ENCODE data around the gene ACTN4. TPM values are rescaled to one million over a fixed set of nuclear protein-coding genes. Genes with fewer than 3 reads are reported as not detected.

Gene ACTN4
- total RNA-seq, 1 experiment from 2014 or later, result 506 TPM

- TF ChIP-seq MYBL2 (CRISPR knock-in tag; IDR thresholded peaks at IDR 0.05), result no peak
- TF ChIP-seq KAT7 (CRISPR knock-in tag; IDR thresholded peaks at IDR 0.05; ENCODE audit: borderline replicate concordance), result no peak
- TF ChIP-seq, protein P1, sequence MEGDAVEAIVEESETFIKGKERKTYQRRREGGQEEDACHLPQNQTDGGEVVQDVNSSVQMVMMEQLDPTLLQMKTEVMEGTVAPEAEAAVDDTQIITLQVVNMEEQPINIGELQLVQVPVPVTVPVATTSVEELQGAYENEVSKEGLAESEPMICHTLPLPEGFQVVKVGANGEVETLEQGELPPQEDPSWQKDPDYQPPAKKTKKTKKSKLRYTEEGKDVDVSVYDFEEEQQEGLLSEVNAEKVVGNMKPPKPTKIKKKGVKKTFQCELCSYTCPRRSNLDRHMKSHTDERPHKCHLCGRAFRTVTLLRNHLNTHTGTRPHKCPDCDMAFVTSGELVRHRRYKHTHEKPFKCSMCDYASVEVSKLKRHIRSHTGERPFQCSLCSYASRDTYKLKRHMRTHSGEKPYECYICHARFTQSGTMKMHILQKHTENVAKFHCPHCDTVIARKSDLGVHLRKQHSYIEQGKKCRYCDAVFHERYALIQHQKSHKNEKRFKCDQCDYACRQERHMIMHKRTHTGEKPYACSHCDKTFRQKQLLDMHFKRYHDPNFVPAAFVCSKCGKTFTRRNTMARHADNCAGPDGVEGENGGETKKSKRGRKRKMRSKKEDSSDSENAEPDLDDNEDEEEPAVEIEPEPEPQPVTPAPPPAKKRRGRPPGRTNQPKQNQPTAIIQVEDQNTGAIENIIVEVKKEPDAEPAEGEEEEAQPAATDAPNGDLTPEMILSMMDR (IDR thresholded peaks at IDR 0.05), result no peak
- TF ChIP-seq, protein P2, sequence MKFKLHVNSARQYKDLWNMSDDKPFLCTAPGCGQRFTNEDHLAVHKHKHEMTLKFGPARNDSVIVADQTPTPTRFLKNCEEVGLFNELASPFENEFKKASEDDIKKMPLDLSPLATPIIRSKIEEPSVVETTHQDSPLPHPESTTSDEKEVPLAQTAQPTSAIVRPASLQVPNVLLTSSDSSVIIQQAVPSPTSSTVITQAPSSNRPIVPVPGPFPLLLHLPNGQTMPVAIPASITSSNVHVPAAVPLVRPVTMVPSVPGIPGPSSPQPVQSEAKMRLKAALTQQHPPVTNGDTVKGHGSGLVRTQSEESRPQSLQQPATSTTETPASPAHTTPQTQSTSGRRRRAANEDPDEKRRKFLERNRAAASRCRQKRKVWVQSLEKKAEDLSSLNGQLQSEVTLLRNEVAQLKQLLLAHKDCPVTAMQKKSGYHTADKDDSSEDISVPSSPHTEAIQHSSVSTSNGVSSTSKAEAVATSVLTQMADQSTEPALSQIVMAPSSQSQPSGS (CRISPR knock-in tag; IDR thresholded peaks at IDR 0.05; ENCODE audit: borderline replicate concordance, low read depth), result no peak
Measured at GRCh38 chr19:38639679-38640078, 7.8 kb upstream of the ACTN4 start (continued).

GRCh38 chr19:38640368-38640767 lies 7.1 kb upstream of the ACTN4 start:
- CTCF ChIA-PET, result interaction anchor here (1.0 to 2.2 kb wide), 4 partner anchors 26 to 162 kb away, joined by 3 to 11 read pairs (median 5); no protein-coding TSS in a partner anchor
- TF ChIP-seq RORB (CRISPR knock-in tag; IDR thresholded peaks at IDR 0.05) (no peak), ZNF263 (CRISPR knock-in tag; IDR thresholded peaks at IDR 0.05; ENCODE audit: low read depth) (no peak), E2F1 (CRISPR knock-in tag; IDR thresholded peaks at IDR 0.05) (no peak), PRRX2 (CRISPR knock-in tag; IDR thresholded peaks at IDR 0.05) (no peak), GABPB1 (CRISPR knock-in tag; IDR thresholded peaks at IDR 0.05) (no peak), SOX15 (CRISPR knock-in tag; IDR thresholded peaks at IDR 0.05) (no peak), JUN (CRISPR knock-in tag; IDR thresholded peaks at IDR 0.05) (no peak), MYBL2 (CRISPR knock-in tag; IDR thresholded peaks at IDR 0.05) (no peak), ZNF121 (CRISPR knock-in tag; IDR thresholded peaks at IDR 0.05) (no peak)
- TF ChIP-seq, protein P3, sequence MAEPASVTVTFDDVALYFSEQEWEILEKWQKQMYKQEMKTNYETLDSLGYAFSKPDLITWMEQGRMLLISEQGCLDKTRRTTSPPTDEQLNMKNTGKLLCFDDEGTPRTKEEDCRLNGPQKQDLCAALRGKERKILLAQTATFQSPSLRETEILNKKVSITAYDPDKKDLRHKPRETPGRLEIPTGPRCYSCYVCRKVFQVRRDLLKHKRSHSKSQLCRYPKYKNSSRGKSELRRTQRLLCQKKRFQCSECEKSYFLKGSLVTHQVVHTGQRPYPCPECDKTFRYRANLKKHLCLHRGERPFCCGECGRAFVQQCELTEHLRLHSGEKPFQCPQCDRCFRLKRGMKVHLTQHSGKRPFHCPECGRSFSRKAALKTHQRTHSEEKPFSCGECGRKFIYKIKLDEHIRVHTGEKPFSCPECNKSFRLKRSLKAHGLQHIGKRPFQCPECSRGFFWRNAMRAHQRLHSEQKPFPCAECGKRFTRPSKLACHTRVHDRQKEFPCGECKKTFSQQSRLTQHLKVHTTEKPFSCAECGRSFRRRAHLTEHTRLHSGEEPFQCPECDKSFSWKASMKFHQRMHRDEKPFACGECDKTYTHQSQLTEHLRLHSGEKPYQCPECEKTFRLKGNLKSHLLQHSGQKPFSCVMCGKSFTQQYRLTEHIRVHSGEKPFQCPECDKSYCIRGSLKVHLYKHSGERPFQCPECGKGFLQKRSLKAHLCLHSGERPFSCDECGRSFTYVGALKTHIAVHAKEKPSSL (CRISPR knock-in tag; conservative IDR thresholded peaks at IDR 0.05), result no peak
- TF ChIP-seq, protein P4, sequence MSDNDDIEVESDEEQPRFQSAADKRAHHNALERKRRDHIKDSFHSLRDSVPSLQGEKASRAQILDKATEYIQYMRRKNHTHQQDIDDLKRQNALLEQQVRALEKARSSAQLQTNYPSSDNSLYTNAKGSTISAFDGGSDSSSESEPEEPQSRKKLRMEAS (CRISPR knock-in tag; IDR thresholded peaks at IDR 0.05), result no peak
- DNase-seq (ENCODE audit: low spot score), result no peak

GRCh38 chr19:38642176-38642575 lies 5.3 kb upstream of the ACTN4 start:
- ChIA-PET CTCF (interaction anchor here (1.0 to 2.2 kb wide), 4 partner anchors 44 to 127 kb away, joined by 3 to 11 read pairs (median 5); no protein-coding TSS in a partner anchor), POLR2A (interaction anchor here (0.9 kb wide), 1 partner anchor 44 kb away, joined by 7 read pairs; no protein-coding TSS in a partner anchor)
- peaks cover 24% of the 10 kb centered on the region for H3K4me1 Mint-ChIP-seq
- H3K27me3 Mint-ChIP-seq (ENCODE audit: low read depth), result no peaks in the 10 kb centered on the region
- no peak overlapping the region for H3K27ac Mint-ChIP-seq
- ATAC-seq (peak; percentile 16), DNase-seq (ENCODE audit: low spot score) (no peak)
- no peaks in the 10 kb centered on the region for H3K36me3 Mint-ChIP-seq
- no peaks in the 10 kb centered on the region for H3K9me3 Mint-ChIP-seq
- no peak overlapping the region for H3K4me3 Mint-ChIP-seq
- TF ChIP-seq, protein P5, sequence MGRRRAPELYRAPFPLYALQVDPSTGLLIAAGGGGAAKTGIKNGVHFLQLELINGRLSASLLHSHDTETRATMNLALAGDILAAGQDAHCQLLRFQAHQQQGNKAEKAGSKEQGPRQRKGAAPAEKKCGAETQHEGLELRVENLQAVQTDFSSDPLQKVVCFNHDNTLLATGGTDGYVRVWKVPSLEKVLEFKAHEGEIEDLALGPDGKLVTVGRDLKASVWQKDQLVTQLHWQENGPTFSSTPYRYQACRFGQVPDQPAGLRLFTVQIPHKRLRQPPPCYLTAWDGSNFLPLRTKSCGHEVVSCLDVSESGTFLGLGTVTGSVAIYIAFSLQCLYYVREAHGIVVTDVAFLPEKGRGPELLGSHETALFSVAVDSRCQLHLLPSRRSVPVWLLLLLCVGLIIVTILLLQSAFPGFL (CRISPR knock-in tag; IDR thresholded peaks at IDR 0.05; ENCODE audit: borderline replicate concordance), result no peak
- TF ChIP-seq ZNF263 (CRISPR knock-in tag; IDR thresholded peaks at IDR 0.05; ENCODE audit: low read depth) (no peak), FOXJ3 (CRISPR knock-in tag; IDR thresholded peaks at IDR 0.05; ENCODE audit: borderline replicate concordance) (no peak), ARID4B (CRISPR knock-in tag; IDR thresholded peaks at IDR 0.05; ENCODE audit: borderline replicate concordance) (no peak), ZNF671 (CRISPR knock-in tag; IDR thresholded peaks at IDR 0.05) (no peak), GRHL2 (CRISPR knock-in tag; IDR thresholded peaks at IDR 0.05; ENCODE audit: insufficient replicate concordance, severe bottlenecking) (no peak), NR1H2 (CRISPR knock-in tag; IDR thresholded peaks at IDR 0.05) (no peak), ZBTB21 (CRISPR knock-in tag; IDR thresholded peaks at IDR 0.05; ENCODE audit: borderline replicate concordance) (no peak), RORB (CRISPR knock-in tag; IDR thresholded peaks at IDR 0.05) (no peak)

More at GRCh38 chr19:38640368-38640767, 7.1 kb upstream of the ACTN4 start:
- peaks cover 30% of the 10 kb centered on the region for H3K4me1 Mint-ChIP-seq
- H3K9me3 Mint-ChIP-seq, result no peaks in the 10 kb centered on the region
- no peak overlapping the region for H3K4me3 Mint-ChIP-seq
- no peak for ATAC-seq
- H3K27ac Mint-ChIP-seq, result peak overlapping the region; percentile 19; the same call in 1 of the 2 replicates
- POLR2A ChIA-PET, result no interaction called here
- no peaks in the 10 kb centered on the region for H3K27me3 Mint-ChIP-seq (ENCODE audit: low read depth)
- H3K36me3 Mint-ChIP-seq, result peaks cover 7% of the 10 kb centered on the region; the same call in 1 of the 2 replicates
